Right lobe of liver (tissue), 6 donors: Measurements from ENCODE around the gene PTPRK. TPM values are rescaled to one million over a fixed set of nuclear protein-coding genes. Genes with fewer than 3 reads are reported as not detected.

Experiments used
- ATAC-seq, 4 donors: fragments of 200-7000 bp; cut with Tn5 transposase; one replicate each; pipeline ENCODE4 v1.9.1; 2020; ENCODE audit warnings: mild to moderate bottlenecking in 4 of 4, moderate library complexity in 4 of 4
- DNase-seq, 3 donors: peaks; one replicate each; pipeline ENCODE4 v3.0.0-alpha.2; 2020
- H3K27ac ChIP-seq, 3 donors: fragments of 200-600 bp; one replicate each; pipeline ENCODE4 v1.8.0; 2022
- H3K27me3 ChIP-seq, 2 donors: fragments of 200-600 bp; one replicate each; pipeline ENCODE4 v1.8.0; 2022
- H3K36me3 ChIP-seq, 4 donors: fragments of 200-600 bp; sonication (generic) in 1 of 4; one replicate each; pipeline versions ENCODE4 v1.5.1 to v1.8.0; 2017 to 2022; ENCODE audit warnings: control low read depth in 1 of 4
- H3K4me1 ChIP-seq, 4 donors: fragments of 200-600 bp; sonication (generic) in 1 of 4; one replicate each; pipeline versions ENCODE4 v1.5.1 to v1.8.0; 2017 to 2022; ENCODE audit warnings: control low read depth in 1 of 4
- H3K4me3 ChIP-seq, 3 donors: fragments of 200-600 bp; one replicate each; pipeline ENCODE4 v1.8.0; 2022
- H3K9me3 ChIP-seq, 4 donors: fragments of 200-600 bp; sonication (generic) in 1 of 4; one replicate each; pipeline versions ENCODE4 v1.5.1 to v1.8.0; 2017 to 2022; ENCODE audit warnings: control low read depth in 1 of 4
- CTCF ChIP-seq, 4 donors: fragments of 200-600 bp in 3 of 4; fragments of 450-650 bp in 1 of 4; IDR thresholded peaks; one replicate each; pipeline versions ENCODE4 v1.5.1 to v1.8.0; 2016 to 2022; ENCODE audit warnings: antibody characterized with exemption in 4 of 4, mild to moderate bottlenecking in 2 of 4
- POLR2A ChIP-seq: fragments of 450-650 bp; IDR thresholded peaks from one replicate; pipeline ENCODE4 v1.6.1; 2017; ENCODE audit warnings: antibody characterized with exemption, mild to moderate bottlenecking
- WGBS: methylation state at CpG from one replicate; pipeline ENCODE4 v1.1.6; 2018; ENCODE audit warnings: low coverage, low lambda C conversion rate; ENCODE audit not compliant: insufficient coverage; ENCODE audit errors: missing lambda C conversion rate; 5-methylcytosine and 5-hydroxymethylcytosine counted together
- intact Hi-C, 2 donors: fragments of 100-400 bp; cut with DNase I; formaldehyde crosslinking; loops; one replicate each; pipeline versions ENCODE4 v1.11.2 to v1.14.1; 2022
- total RNA-seq, 6 experiments: library from RNA; depleted of rRNA in 2 of 6; stranded (reverse); fragments of >200 nt in 2 of 6; fragmentation: NEBNext Ultra II Directional in 3 of 6; extraction: Animal tissue kit (Norgen Biotek cat#: 25700) in 3 of 6; gene quantifications; one replicate each; pipeline versions ENCODE4 v1.1.0 to v1.2.4, GENCODE V29; 2016 to 2023
- donor health status: DM: no; HTN: yes; CAD: no.
- donor health status: DM: no; HTN: no; CAD: no.
- donor health status: DM: no; HTN: no; CAD: no.
- donor health status: DM: no; HTN: yes; CAD: no.
- donor health status: DM: no; HTN: yes; CAD: no.

PTPRK gene
- total RNA-seq, 6 experiments from 2014 or later = 27.7 to 54.5 (median 35.7) TPM

- no peaks in the 10 kb centered on the region for H3K36me3 ChIP-seq
- H3K27me3 ChIP-seq = no peaks in the 10 kb centered on the region
- no peak overlapping the region for H3K27ac ChIP-seq
- TF ChIP-seq CTCF (IDR thresholded peaks at IDR 0.05) = no peak
- peak in 1 of 3 donors; percentile 16 for DNase-seq
- no peaks in the 10 kb centered on the region for H3K9me3 ChIP-seq
- peaks cover 0 to 8% (median 3%) of the 10 kb centered on the region in 4 donors for H3K4me1 ChIP-seq
- intact Hi-C loops = no loop called here
- ATAC-seq = peak; percentile 70 to 96 (median 78)
- H3K4me3 ChIP-seq = no peak overlapping the region
- 45% methylated on average over 5 of the region's 5 CpGs for WGBS
Measured at GRCh38 chr6:128005009-128005408, 515.4 kb downstream of the PTPRK start.

GRCh38 chr6:128000363-128000762, 520.0 kb downstream of the PTPRK start:
- Histone ChIP-seq H3K27me3 (no peaks in the 10 kb centered on the region), H3K4me3 (no peak overlapping the region), H3K9me3 (no peaks in the 10 kb centered on the region), H3K27ac (no peak overlapping the region), H3K36me3 (peaks cover 0 to 3% (median 0%) of the 10 kb centered on the region in 4 donors), H3K4me1 (no peaks in the 10 kb centered on the region)
- WGBS = 93% methylated on average over 2 of the region's 2 CpGs
- intact Hi-C loops = no loop called here
- no peak for TF ChIP-seq POLR2A
- TF ChIP-seq CTCF (IDR thresholded peaks at IDR 0.05) = no peak
- ATAC-seq (no peak), DNase-seq (no peak)

- no peak overlapping the region for H3K4me3 ChIP-seq
- no peaks in the 10 kb centered on the region for H3K9me3 ChIP-seq
- intact Hi-C loops = no loop called here
- no peak for ATAC-seq
- TF ChIP-seq POLR2A (no peak), CTCF (IDR thresholded peaks at IDR 0.05) (no peak)
- DNase-seq = no peak
- H3K27ac ChIP-seq = no peak overlapping the region
- no peaks in the 10 kb centered on the region for H3K27me3 ChIP-seq
- WGBS = 88% methylated on average over 4 of the region's 4 CpGs
- H3K4me1 ChIP-seq = no peaks in the 10 kb centered on the region
- H3K36me3 ChIP-seq = peaks cover 0 to 4% (median 0%) of the 10 kb centered on the region in 4 donors
Measured at GRCh38 chr6:127998985-127999384, 521.4 kb downstream of the PTPRK start.

DNA sequence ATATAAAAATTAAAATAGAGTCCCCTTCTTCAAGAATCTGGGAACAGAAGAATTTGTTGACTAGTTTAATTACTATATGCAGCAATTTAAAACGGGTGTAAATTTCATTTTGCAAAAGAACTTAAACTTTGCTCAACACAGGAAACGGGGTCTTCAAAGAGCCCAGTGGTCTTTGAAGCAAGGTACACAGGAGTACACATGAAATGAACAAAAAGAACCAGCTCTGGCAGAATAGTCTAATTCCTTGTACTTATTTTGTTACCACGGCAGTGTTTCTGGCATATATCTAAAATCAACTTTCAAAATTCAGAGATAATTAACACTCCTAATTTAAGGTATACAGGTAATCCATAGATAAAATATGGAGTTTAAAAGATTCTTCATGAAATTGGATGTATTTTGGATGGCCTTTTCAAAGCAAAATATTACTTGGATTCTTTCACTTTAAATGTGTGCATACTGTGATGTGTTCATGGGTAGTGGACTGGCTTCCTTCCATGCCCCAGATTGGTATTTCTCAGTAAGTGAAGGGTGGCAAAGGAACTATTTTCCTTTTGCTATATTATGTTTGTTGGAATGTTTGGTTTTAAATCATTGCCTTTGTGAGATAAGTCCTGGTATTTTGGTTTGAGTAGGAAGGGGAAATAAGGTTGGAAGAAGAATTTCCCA, 522.8 kb downstream of the PTPRK start:
- no peak for TF ChIP-seq CTCF (IDR thresholded peaks at IDR 0.05)
- no peak for TF ChIP-seq POLR2A
- Histone ChIP-seq H3K4me3 (no peak overlapping the region), H3K4me1 (no peaks in the 10 kb centered on the region), H3K9me3 (no peaks in the 10 kb centered on the region), H3K36me3 (peaks cover 0 to 4% (median 0%) of the 10 kb centered on the region in 4 donors), H3K27ac (no peak overlapping the region), H3K27me3 (no peaks in the 10 kb centered on the region)
- DNase-seq (no peak), ATAC-seq (no peak)
- 82% methylated on average over 3 of the region's 3 CpGs for WGBS
- intact Hi-C loops = no loop called here
